GM10248 (cell line): ENCODE data around the gene C2orf69.

ENCODE experiments used
- CTCF ChIA-PET: fragments of 300-600 bp; sonication (Branson Sonifier 250); formaldehyde crosslinking; extraction: SDS; loops from one replicate; lab custom pipeline; 2021; ENCODE audit warnings: antibody characterized with exemption; lab: Yijun Ruan, JAX
- POLR2A ChIA-PET: fragments of 350-650 bp; sonication (Branson Sonifier 250); formaldehyde crosslinking; extraction: SDS; loops from one replicate; lab custom pipeline; 2020; ENCODE audit warnings: antibody characterized with exemption; lab: Yijun Ruan, JAX
- DNase-seq: peaks from one replicate; pipeline ENCODE4 v3.0.0; 2012; ENCODE audit errors: extremely low spot score
- TF ChIP-seq, protein P1 (sequence below): IDR thresholded peaks from 2 replicates; pipeline ENCODE4 v1.5.1; 2012; ENCODE audit warnings: mild to moderate bottlenecking, low read depth; ENCODE audit errors: extremely low read depth, missing control alignments, control extremely low read depth

C2orf69 gene

DNA sequence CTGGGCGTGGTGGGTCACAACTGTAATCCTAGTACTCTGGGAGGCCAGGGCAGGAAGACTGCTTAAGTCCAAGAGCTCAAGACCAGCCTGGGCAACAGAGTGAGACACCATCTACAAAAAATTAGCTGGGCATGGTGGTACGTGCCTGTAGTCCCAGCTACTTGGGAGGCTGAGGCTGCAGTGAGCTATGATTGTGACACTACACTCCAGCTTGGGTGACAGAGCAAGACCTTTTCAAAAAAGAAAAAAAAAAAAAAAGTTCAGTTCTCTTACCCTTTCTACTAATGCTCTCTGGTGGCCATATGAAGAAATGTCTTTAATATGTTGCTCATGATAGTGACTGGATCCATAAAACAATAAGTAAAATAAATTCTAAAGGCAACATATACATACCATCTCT lies 29.3 kb downstream of the C2orf69 start:
- TF ChIP-seq, protein P1, sequence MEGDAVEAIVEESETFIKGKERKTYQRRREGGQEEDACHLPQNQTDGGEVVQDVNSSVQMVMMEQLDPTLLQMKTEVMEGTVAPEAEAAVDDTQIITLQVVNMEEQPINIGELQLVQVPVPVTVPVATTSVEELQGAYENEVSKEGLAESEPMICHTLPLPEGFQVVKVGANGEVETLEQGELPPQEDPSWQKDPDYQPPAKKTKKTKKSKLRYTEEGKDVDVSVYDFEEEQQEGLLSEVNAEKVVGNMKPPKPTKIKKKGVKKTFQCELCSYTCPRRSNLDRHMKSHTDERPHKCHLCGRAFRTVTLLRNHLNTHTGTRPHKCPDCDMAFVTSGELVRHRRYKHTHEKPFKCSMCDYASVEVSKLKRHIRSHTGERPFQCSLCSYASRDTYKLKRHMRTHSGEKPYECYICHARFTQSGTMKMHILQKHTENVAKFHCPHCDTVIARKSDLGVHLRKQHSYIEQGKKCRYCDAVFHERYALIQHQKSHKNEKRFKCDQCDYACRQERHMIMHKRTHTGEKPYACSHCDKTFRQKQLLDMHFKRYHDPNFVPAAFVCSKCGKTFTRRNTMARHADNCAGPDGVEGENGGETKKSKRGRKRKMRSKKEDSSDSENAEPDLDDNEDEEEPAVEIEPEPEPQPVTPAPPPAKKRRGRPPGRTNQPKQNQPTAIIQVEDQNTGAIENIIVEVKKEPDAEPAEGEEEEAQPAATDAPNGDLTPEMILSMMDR, result no peak
- ChIA-PET CTCF (interaction anchor here (1.0 to 3.2 kb wide), 8 partner anchors 9 to 25 kb away, joined by 3 to 18 read pairs (median 6); no protein-coding TSS in a partner anchor), POLR2A (interaction anchor here (0.7 kb wide), 1 partner anchor 28 kb away, joined by 6 read pairs; no protein-coding TSS in a partner anchor)
- DNase-seq, result no peak

DNA sequence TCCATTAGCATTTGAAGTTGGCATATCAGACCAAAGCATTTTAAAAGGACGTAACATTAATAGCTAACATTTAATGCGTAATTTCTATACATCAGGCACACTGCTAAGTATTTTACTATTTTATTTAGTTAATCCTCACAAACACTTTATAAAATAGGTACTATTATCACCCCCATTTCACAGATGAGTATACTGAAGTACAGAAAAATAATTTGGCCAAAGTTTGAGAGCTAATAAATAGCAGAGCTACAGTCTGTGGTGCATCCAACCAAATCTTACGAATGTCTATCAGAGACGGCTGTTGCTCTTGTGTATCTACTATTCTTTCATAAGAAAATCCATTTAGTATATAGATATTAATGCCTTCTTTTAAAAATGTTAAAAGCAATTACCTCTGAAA lies 32.3 kb downstream of the C2orf69 start:
- ChIA-PET POLR2A (no interaction called here), CTCF (interaction anchor here (0.8 to 1.8 kb wide), 2 partner anchors 9 to 15 kb away, joined by 3 to 4 read pairs; no protein-coding TSS in a partner anchor)
- DNase-seq, result no peak
- TF ChIP-seq, protein P1, result no peak

DNA sequence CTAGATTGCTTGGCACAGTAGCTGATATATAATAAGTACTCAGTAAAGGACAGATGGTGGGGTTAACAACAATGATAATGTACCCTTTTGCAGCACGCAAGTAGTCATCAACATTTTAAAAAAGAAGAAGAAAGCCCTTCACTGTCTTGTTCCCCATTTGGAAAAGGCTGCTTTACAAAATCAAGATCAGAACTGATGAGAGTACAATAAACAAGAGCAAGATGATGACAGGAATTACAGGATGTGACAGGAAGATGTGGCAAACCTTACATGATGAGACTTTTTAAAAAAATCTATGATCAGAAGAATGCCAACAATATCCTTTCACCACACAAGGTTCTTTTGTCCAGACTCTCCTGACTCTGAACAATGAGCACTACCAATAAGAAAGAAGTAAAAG lies 35.1 kb downstream of the C2orf69 start:
- TF ChIP-seq, protein P1, result no peak
- ChIA-PET CTCF (interaction anchor here (1.2 kb wide), 1 partner anchor 27 kb away, joined by 3 read pairs; no protein-coding TSS in a partner anchor), POLR2A (no interaction called here)
- no peak for DNase-seq

DNA sequence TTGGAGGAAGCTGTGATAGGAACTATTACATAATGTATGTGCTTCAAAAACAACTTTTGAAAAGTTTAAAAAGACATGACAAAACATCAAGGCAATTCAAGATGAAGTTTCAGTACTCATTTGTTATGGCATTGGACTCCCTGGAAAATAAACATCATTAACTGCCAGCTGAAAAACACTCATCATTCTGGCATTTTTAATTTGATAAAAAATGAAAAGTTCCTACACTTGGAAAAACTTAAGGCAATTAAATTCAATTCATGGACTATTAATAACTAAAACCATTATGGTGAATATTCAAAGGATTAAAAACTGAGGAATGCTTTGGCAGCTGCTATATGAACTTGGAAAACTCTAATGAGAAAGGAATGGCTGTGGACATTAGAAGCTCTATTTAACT lies 35.7 kb downstream of the C2orf69 start:
- ChIA-PET CTCF (no interaction called here), POLR2A (no interaction called here)
- no peak for DNase-seq
- TF ChIP-seq, protein P1, result no peak

DNA sequence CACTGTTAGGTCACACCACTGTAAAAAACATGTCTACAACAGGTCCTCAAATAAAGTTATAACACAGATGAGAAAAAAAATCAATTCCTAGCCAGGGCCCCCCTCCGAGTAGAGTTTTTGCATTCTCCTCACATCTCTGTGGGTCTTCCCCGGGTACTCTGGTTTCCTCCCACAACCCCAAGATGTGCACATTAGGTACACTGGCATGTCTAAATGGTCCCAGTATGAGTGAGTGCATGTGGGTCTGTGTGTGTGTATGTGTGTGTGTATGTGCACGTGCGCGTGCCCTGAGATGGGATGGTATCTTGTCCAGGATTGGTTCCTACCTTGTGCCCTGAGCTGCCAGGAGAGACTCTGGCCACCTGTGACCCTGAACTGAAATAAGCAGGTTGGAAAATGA lies 39.3 kb downstream of the C2orf69 start:
- no peak for DNase-seq
- POLR2A ChIA-PET, result no interaction called here
- CTCF ChIA-PET, result interaction anchor here (2.5 kb wide), 1 partner anchor 10 kb away, joined by 18 read pairs; no protein-coding TSS in a partner anchor
- TF ChIP-seq, protein P1, result no peak

DNA sequence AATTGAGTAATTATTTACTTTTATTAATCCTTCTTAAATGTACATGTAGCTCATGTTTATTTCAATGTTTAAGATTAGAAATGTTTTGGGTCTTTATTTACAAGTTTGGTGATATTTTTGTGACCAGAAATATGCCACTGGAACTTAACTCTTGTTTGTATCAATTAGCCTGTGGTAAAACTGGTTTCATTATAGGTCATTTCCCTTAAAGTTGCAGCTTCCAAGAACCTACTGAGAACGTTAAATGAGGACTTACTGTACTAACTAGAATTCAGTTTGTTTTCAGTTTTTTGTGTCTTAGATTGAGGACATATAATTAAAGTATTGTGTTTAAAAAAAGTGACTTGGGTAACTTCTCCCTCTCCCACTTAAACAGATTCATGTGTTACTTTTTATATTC lies 39.9 kb downstream of the C2orf69 start:
- CTCF ChIA-PET, result interaction anchor here (2.5 kb wide), 1 partner anchor 10 kb away, joined by 18 read pairs; no protein-coding TSS in a partner anchor
- TF ChIP-seq, protein P1, result no peak
- DNase-seq, result no peak
- POLR2A ChIA-PET, result no interaction called here
